Measurements from ENCODE around the gene NPAS3. TPM values are rescaled to one million over a fixed set of nuclear protein-coding genes. Genes with fewer than 3 reads are reported as not detected.

Gene NPAS3
- total and polyA plus RNA-seq, 5 donors from 2014 or later = not detected

DNA sequence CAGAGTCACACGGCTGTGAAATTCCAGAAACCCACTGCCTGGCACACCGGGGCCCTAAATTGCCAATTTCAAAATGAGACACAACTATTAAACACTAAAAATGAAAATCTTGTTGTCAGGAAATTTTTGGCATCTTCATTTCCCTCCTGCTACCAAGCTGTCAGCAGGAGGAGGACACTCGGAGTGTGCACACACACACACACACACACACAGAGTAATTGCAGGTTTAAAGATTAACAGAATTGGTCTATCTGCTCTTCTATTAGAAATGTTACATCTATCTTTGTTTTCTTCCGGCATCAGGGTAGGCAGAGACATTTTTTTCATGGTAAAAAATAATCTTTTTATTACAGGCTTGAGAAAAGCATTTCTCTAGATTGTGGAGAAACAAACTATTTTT lies 698.0 kb downstream of the NPAS3 start:
- H3K36me3 ChIP-seq (ENCODE audit: control insufficient read depth, insufficient read depth, low read length) = no peaks in the 10 kb centered on the region
- DNase-seq (no peak), ATAC-seq (ENCODE audit: low read depth in 2 of 2) (no peak)
- Mint-ChIP-seq H3K27ac (no peak overlapping the region), H3K4me3 (no peak overlapping the region), H3K4me1 (no peaks in the 10 kb centered on the region), H3K9me3 (peaks cover 0 to 7% (median 4%) of the 10 kb centered on the region in 7 donors), H3K27me3 (peaks cover 4% of the 10 kb centered on the region), H3K36me3 (no peaks in the 10 kb centered on the region)
- H3K4me3 ChIP-seq (ENCODE audit: low read depth, low read length) = no peak overlapping the region
- no peak overlapping the region for H3K27ac ChIP-seq (ENCODE audit: insufficient read depth, low read length, poor library complexity, severe bottlenecking)
- no peaks in the 10 kb centered on the region for H3K27me3 ChIP-seq (ENCODE audit: control insufficient read depth, insufficient read depth, low read length)
- H3K9me3 ChIP-seq (ENCODE audit: control insufficient read depth in 2 of 2, low read length in 2 of 2) = no peaks in the 10 kb centered on the region
- H3K4me1 ChIP-seq (ENCODE audit: control insufficient read depth, insufficient read depth, low read length, poor library complexity, severe bottlenecking) = no peaks in the 10 kb centered on the region

DNA sequence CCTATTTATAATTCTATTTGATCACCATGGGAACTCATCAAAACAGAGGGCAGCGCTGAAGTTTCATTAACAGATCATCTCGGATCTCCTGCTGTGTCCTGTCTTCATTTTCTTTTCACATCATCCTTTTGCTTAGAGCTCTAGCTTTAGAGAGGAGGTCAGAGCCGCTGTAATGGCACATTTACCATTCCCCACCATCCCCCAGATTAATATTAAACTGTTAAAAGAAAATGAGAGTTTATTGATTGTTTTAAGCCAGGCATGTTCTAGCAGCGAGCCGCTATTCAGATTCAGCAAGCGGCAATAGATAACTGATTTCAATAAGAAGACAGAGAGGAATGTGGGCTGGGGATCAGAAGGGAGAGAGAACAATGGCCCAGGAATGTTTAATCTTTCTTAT lies 703.4 kb downstream of the NPAS3 start:
- H3K36me3 Mint-ChIP-seq = no peaks in the 10 kb centered on the region
- no peak overlapping the region for H3K27ac Mint-ChIP-seq
- Histone ChIP-seq H3K36me3 (ENCODE audit: control insufficient read depth, insufficient read depth, low read length) (no peaks in the 10 kb centered on the region), H3K4me1 (ENCODE audit: control insufficient read depth, insufficient read depth, low read length, poor library complexity, severe bottlenecking) (no peaks in the 10 kb centered on the region), H3K27me3 (ENCODE audit: control insufficient read depth, insufficient read depth, low read length) (no peaks in the 10 kb centered on the region), H3K27ac (ENCODE audit: insufficient read depth, low read length, poor library complexity, severe bottlenecking) (no peak overlapping the region), H3K9me3 (ENCODE audit: control insufficient read depth in 2 of 2, low read length in 2 of 2) (no peaks in the 10 kb centered on the region), H3K4me3 (ENCODE audit: low read depth, low read length) (no peak overlapping the region)
- DNase-seq (no peak), ATAC-seq (ENCODE audit: low read depth in 2 of 2) (no peak)
- peaks cover 4% of the 10 kb centered on the region for H3K27me3 Mint-ChIP-seq
- H3K9me3 Mint-ChIP-seq = peaks cover 0 to 7% (median 0%) of the 10 kb centered on the region in 7 donors
- H3K4me1 Mint-ChIP-seq = no peaks in the 10 kb centered on the region
- no peak overlapping the region for H3K4me3 Mint-ChIP-seq

DNA sequence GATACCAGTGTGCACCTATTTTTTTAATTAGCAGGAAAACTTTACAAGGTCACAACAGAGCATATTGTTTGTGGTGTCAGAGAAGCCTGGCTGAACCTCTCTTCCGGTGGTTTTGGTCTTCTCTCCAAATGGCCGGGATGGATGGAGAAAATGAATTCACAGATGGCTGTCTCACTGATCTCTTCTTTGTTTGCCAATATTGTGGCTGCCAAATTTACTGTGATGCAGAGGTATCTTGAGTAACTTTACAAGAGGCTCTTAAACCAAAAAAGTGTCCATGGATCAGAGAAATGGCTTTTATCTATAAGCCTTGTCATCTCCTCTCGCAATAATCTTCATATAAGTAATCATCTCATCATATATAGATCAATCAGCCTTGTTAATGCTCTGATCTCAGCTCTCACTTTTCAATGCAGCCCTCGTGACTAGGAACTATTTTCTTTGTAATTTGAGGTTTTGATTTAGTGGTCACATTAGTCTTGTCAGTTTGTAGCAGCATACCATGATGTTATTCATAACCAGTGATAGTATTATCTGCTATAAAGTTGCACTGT lies 704.1 kb downstream of the NPAS3 start:
- peaks cover 4% of the 10 kb centered on the region for H3K27me3 Mint-ChIP-seq
- no peak for ATAC-seq (ENCODE audit: low read depth in 2 of 2)
- H3K9me3 ChIP-seq (ENCODE audit: control insufficient read depth in 2 of 2, low read length in 2 of 2) = no peaks in the 10 kb centered on the region
- no peak overlapping the region for H3K27ac Mint-ChIP-seq
- H3K27ac ChIP-seq (ENCODE audit: insufficient read depth, low read length, poor library complexity, severe bottlenecking) = no peak overlapping the region
- no peak for DNase-seq
- no peaks in the 10 kb centered on the region for H3K4me1 ChIP-seq (ENCODE audit: control insufficient read depth, insufficient read depth, low read length, poor library complexity, severe bottlenecking)
- H3K27me3 ChIP-seq (ENCODE audit: control insufficient read depth, insufficient read depth, low read length) = no peaks in the 10 kb centered on the region
- H3K9me3 Mint-ChIP-seq = peaks cover 0 to 4% (median 0%) of the 10 kb centered on the region in 7 donors
- no peaks in the 10 kb centered on the region for H3K4me1 Mint-ChIP-seq
- no peak overlapping the region for H3K4me3 ChIP-seq (ENCODE audit: low read depth, low read length)
- no peaks in the 10 kb centered on the region for H3K36me3 Mint-ChIP-seq
- no peaks in the 10 kb centered on the region for H3K36me3 ChIP-seq (ENCODE audit: control insufficient read depth, insufficient read depth, low read length)
- no peak overlapping the region for H3K4me3 Mint-ChIP-seq

DNA sequence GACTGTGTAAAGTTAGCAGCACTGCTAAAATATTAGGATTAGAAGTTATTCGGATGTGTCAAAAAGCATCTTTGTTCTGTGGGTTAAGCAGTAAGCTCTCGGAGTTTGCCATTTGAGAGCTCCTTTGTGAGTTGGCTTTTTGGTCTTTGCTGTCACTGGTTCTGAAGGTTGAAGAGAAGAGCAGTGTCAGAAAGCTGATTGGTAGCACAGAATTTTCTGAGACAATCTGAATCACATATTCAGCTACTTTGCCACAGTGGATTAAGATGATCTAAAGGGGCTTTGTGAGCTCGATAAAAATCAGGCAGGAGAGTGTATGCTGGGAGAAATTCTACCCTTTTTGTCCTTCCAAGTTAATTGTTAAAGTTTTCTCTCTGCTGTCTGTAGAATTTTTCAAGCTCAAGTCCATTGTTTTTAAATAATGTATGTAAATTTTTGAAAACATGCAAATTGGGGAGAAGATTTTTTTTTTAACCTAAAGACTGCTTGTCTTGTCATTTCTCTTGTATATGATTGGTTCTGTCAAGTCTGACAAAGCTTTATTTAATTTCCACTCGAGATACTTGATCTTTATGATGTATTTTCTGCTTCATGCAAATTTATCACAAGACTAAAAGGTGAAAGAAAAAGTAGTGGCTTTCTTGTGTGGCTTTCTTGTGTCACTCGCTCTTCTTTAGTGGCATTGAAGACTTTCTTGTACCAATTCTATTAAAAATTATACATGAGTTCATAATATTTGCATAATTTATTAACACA lies 704.9 kb downstream of the NPAS3 start:
- DNase-seq = no peak
- Histone ChIP-seq H3K27me3 (ENCODE audit: control insufficient read depth, insufficient read depth, low read length) (no peaks in the 10 kb centered on the region), H3K4me1 (ENCODE audit: control insufficient read depth, insufficient read depth, low read length, poor library complexity, severe bottlenecking) (no peaks in the 10 kb centered on the region), H3K9me3 (ENCODE audit: control insufficient read depth in 2 of 2, low read length in 2 of 2) (no peaks in the 10 kb centered on the region), H3K27ac (ENCODE audit: insufficient read depth, low read length, poor library complexity, severe bottlenecking) (no peak overlapping the region), H3K36me3 (ENCODE audit: control insufficient read depth, insufficient read depth, low read length) (no peaks in the 10 kb centered on the region), H3K4me3 (ENCODE audit: low read depth, low read length) (no peak overlapping the region)
- Mint-ChIP-seq H3K9me3 (peaks cover 0 to 4% (median 0%) of the 10 kb centered on the region in 7 donors), H3K27ac (no peak overlapping the region), H3K4me1 (no peaks in the 10 kb centered on the region), H3K4me3 (no peak overlapping the region), H3K27me3 (peaks cover 2% of the 10 kb centered on the region), H3K36me3 (no peaks in the 10 kb centered on the region)
- no peak for ATAC-seq (ENCODE audit: low read depth in 2 of 2)

DNA sequence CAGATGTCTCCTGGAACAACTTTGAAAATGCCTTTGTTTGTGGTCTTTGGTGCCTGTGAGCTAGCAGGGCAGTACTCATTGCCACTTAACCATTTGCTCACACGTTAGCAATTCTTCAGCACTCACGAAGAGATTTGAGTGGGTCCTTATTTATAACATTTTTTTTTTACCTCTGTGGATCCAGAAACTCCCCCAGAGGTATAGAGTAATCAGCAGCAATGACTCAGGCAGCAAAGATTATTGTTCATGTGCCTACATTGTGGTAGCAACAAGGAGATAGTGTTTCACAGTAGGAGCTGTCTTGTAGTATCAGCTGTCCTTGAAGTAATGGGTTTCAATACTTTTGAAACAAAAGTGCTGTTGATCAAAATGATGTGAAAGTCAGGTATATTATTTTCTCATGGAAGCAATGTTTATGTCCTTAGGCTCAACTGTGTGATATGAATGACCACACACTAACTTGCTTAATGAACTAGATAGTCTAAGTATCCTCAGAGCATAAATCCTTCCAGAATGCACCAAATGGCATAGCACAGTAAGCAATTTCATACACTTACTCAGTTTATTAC lies 708.1 kb downstream of the NPAS3 start:
- no peaks in the 10 kb centered on the region for H3K4me1 ChIP-seq (ENCODE audit: control insufficient read depth, insufficient read depth, low read length, poor library complexity, severe bottlenecking)
- no peak for ATAC-seq (ENCODE audit: low read depth in 2 of 2)
- no peaks in the 10 kb centered on the region for H3K27me3 ChIP-seq (ENCODE audit: control insufficient read depth, insufficient read depth, low read length)
- no peaks in the 10 kb centered on the region for H3K9me3 ChIP-seq (ENCODE audit: control insufficient read depth in 2 of 2, low read length in 2 of 2)
- no peaks in the 10 kb centered on the region for H3K36me3 ChIP-seq (ENCODE audit: control insufficient read depth, insufficient read depth, low read length)
- Mint-ChIP-seq H3K4me1 (no peaks in the 10 kb centered on the region), H3K27me3 (no peaks in the 10 kb centered on the region), H3K9me3 (peaks cover 0 to 5% (median 0%) of the 10 kb centered on the region in 7 donors), H3K36me3 (no peaks in the 10 kb centered on the region), H3K27ac (no peak overlapping the region), H3K4me3 (no peak overlapping the region)
- H3K27ac ChIP-seq (ENCODE audit: insufficient read depth, low read length, poor library complexity, severe bottlenecking) = no peak overlapping the region
- H3K4me3 ChIP-seq (ENCODE audit: low read depth, low read length) = no peak overlapping the region
- no peak for DNase-seq

DNA sequence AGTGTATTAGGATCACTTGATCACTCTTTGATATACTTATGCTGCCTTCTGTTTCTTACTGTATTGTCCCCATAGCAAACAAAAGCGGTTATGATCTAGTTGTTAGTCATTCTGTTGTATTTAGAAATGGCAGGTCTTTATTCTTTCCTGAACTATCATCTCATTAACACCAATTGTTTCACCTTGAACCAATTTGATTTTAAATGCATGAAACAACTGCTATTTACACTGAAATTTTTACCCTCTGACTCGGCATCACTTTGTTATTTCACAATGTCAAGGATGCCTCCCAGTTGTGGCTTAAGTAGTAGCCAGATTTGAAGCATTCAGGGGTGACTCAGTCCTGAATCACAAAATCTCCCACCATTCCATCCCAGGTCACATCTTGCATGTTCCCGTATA lies 708.7 kb downstream of the NPAS3 start:
- Mint-ChIP-seq H3K36me3 (no peaks in the 10 kb centered on the region), H3K27me3 (no peaks in the 10 kb centered on the region), H3K4me3 (no peak overlapping the region), H3K9me3 (peaks cover 0 to 5% (median 0%) of the 10 kb centered on the region in 7 donors), H3K27ac (no peak overlapping the region), H3K4me1 (no peaks in the 10 kb centered on the region)
- no peak overlapping the region for H3K4me3 ChIP-seq (ENCODE audit: low read depth, low read length)
- no peaks in the 10 kb centered on the region for H3K4me1 ChIP-seq (ENCODE audit: control insufficient read depth, insufficient read depth, low read length, poor library complexity, severe bottlenecking)
- no peak overlapping the region for H3K27ac ChIP-seq (ENCODE audit: insufficient read depth, low read length, poor library complexity, severe bottlenecking)
- no peaks in the 10 kb centered on the region for H3K9me3 ChIP-seq (ENCODE audit: control insufficient read depth in 2 of 2, low read length in 2 of 2)
- H3K36me3 ChIP-seq (ENCODE audit: control insufficient read depth, insufficient read depth, low read length) = no peaks in the 10 kb centered on the region
- DNase-seq (no peak), ATAC-seq (ENCODE audit: low read depth in 2 of 2) (no peak)
- no peaks in the 10 kb centered on the region for H3K27me3 ChIP-seq (ENCODE audit: control insufficient read depth, insufficient read depth, low read length)

DNA sequence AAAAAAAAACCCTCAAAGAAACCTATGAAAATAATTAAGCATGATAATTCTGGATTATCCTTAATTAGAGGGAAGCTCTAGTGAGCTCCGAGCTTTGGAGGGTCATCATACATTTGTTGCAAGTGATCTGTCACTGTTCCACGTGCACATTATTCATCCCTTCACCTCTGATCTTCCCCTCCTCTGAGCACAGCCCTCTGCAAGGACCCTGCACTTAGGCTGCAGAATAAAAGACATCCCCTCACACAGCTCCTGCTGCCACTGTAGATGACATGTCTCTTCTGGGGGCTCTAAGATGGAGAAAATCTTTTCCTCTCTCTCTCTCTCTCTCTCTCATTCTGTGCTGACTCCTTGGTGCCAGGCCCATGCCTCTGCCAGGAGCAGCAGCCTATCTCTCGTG lies 711.8 kb downstream of the NPAS3 start:
- H3K27me3 Mint-ChIP-seq = no peaks in the 10 kb centered on the region
- no peaks in the 10 kb centered on the region for H3K4me1 Mint-ChIP-seq
- H3K4me3 Mint-ChIP-seq = no peak overlapping the region
- no peak overlapping the region for H3K27ac ChIP-seq (ENCODE audit: insufficient read depth, low read length, poor library complexity, severe bottlenecking)
- DNase-seq (no peak), ATAC-seq (ENCODE audit: low read depth in 2 of 2) (no peak)
- no peaks in the 10 kb centered on the region for H3K4me1 ChIP-seq (ENCODE audit: control insufficient read depth, insufficient read depth, low read length, poor library complexity, severe bottlenecking)
- no peak overlapping the region for H3K27ac Mint-ChIP-seq
- no peak overlapping the region for H3K4me3 ChIP-seq (ENCODE audit: low read depth, low read length)
- H3K36me3 Mint-ChIP-seq = no peaks in the 10 kb centered on the region
- peaks cover 0 to 5% (median 0%) of the 10 kb centered on the region in 7 donors for H3K9me3 Mint-ChIP-seq
- H3K36me3 ChIP-seq (ENCODE audit: control insufficient read depth, insufficient read depth, low read length) = no peaks in the 10 kb centered on the region
- no peaks in the 10 kb centered on the region for H3K9me3 ChIP-seq (ENCODE audit: control insufficient read depth in 2 of 2, low read length in 2 of 2)
- no peaks in the 10 kb centered on the region for H3K27me3 ChIP-seq (ENCODE audit: control insufficient read depth, insufficient read depth, low read length)

Data from CD4-positive, CD25-positive, alpha-beta regulatory T cell (primary cell).